A673 (cell line): Measurements from ENCODE around the gene ZC3H6. TPM values are rescaled to one million over a fixed set of nuclear protein-coding genes. Genes with fewer than 3 reads are reported as not detected.

Experiments used
- BruUV-seq: library from RNA; stranded (reverse); fragments of 400-500 nt; replicated peaks from 2 replicates; lab custom pipeline; 2021; lab: Mats Ljungman, UMichigan
- CTCF ChIA-PET: fragments of 300-600 bp; sonication (Branson Sonifier 250); formaldehyde crosslinking; loops from one replicate; lab custom pipeline; 2022; ENCODE audit warnings: antibody characterized with exemption; lab: Charles Lee
- POLR2A ChIA-PET: fragments of 300-600 bp; sonication (Branson Sonifier 250); formaldehyde crosslinking; loops from one replicate; lab custom pipeline; 2022; ENCODE audit warnings: antibody characterized with exemption; ENCODE audit not compliant: low non-redundant PET; lab: Charles Lee
- DNase-seq: peaks from one replicate; pipeline ENCODE4 v3.0.0-alpha.2; 2015; ENCODE audit warnings: low spot score
- H3K27ac ChIP-seq: fragments of 200-600 bp; sonication (generic); 2 replicates; pipeline ENCODE4 v1.5.1; 2016; ENCODE audit warnings: mixed run types, low read depth, mild to moderate bottlenecking, mixed read lengths, antibody characterized with exemption, low read length; ENCODE audit not compliant: poor library complexity, severe bottlenecking
- H3K27me3 ChIP-seq: fragments of 200-600 bp; sonication (generic); replicated peaks from 2 replicates; pipeline ENCODE4 v1.6.1; 2017; ENCODE audit warnings: mixed run types, low read depth, mild to moderate bottlenecking, mixed read lengths, antibody characterized with exemption, low read length; ENCODE audit not compliant: insufficient read depth, poor library complexity
- H3K36me3 ChIP-seq: fragments of 200-600 bp; sonication (generic); 2 replicates; pipeline ENCODE4 v1.6.1; 2016; ENCODE audit warnings: mixed run types, mild to moderate bottlenecking, mixed read lengths, antibody characterized with exemption, low read length; ENCODE audit not compliant: insufficient read depth, poor library complexity, severe bottlenecking
- H3K4me1 ChIP-seq: fragments of 200-600 bp; sonication (generic); 2 replicates; pipeline ENCODE4 v1.6.1; 2017; ENCODE audit warnings: mixed run types, mild to moderate bottlenecking, mixed read lengths, antibody characterized with exemption, low read length; ENCODE audit not compliant: insufficient read depth, poor library complexity, severe bottlenecking
- H3K4me3 ChIP-seq: fragments of 200-600 bp; sonication (generic); 2 replicates; pipeline ENCODE4 v1.5.1; 2016; ENCODE audit warnings: low read depth, mixed run types, mild to moderate bottlenecking, mixed read lengths, low read length; ENCODE audit not compliant: poor library complexity, severe bottlenecking
- H3K9me3 ChIP-seq: fragments of 200-600 bp; sonication (generic); 2 replicates; pipeline ENCODE4 v1.6.1; 2016; ENCODE audit warnings: mixed run types, low read depth, mild to moderate bottlenecking, mixed read lengths, antibody characterized with exemption, low read length; ENCODE audit not compliant: poor library complexity, severe bottlenecking
- CTCF ChIP-seq: fragments of 300-800, 200-600 bp; sonication (generic); conservative IDR thresholded peaks from 2 replicates; pipeline ENCODE4 v1.5.1; 2017; ENCODE audit warnings: low read depth, mild to moderate bottlenecking, antibody characterized with exemption, low read length, moderate library complexity, mixed read lengths
- EZH2 ChIP-seq: fragments of 200-600 bp; sonication (generic); IDR thresholded peaks from 2 replicates; pipeline ENCODE4 v1.6.1; 2017; ENCODE audit warnings: borderline replicate concordance, low read depth, mild to moderate bottlenecking, mixed read lengths, antibody characterized with exemption, low read length; ENCODE audit not compliant: poor library complexity, severe bottlenecking
- intact Hi-C: fragments of 100-400 bp; cut with micrococcal nuclease; formaldehyde crosslinking; loops from one replicate; pipeline ENCODE4 v1.10.0; 2022; ENCODE audit not compliant: unreplicated experiment
- total RNA-seq: library from RNA; stranded (reverse); gene quantifications from 2 replicates; pipeline ENCODE4 v1.2.3, GENCODE V29; 2021

Gene ZC3H6
- total RNA-seq, 1 experiment from 2014 or later: 7.6 TPM

- H3K27ac ChIP-seq: no peak overlapping the region
- POLR2A ChIA-PET: no interaction called here
- CTCF ChIA-PET: no interaction called here
Measured at GRCh38 chr2:112290648-112291047, 15.3 kb downstream of the ZC3H6 start.

GRCh38 chr2:112293636-112294401 is 18.4 kb downstream of the ZC3H6 start:
- TF ChIP-seq CTCF (no peak), EZH2 (no peak)
- H3K36me3 ChIP-seq: no peaks in the 10 kb centered on the region
- ChIA-PET CTCF (no interaction called here), POLR2A (no interaction called here)
- H3K27me3 ChIP-seq: no peaks in the 10 kb centered on the region
- no peak overlapping the region for H3K4me3 ChIP-seq
- no peak overlapping the region for H3K27ac ChIP-seq
- no peaks in the 10 kb centered on the region for H3K9me3 ChIP-seq
- no peak for DNase-seq
- intact Hi-C loops: no loop called here
- H3K4me1 ChIP-seq: no peaks in the 10 kb centered on the region
- no TSS peak for BruUV-seq

More at GRCh38 chr2:112290648-112291047, 15.3 kb downstream of the ZC3H6 start:
- Histone ChIP-seq H3K4me1 (no peaks in the 10 kb centered on the region), H3K4me3 (no peak overlapping the region), H3K36me3 (no peaks in the 10 kb centered on the region), H3K27me3 (no peaks in the 10 kb centered on the region), H3K9me3 (no peaks in the 10 kb centered on the region)
- intact Hi-C loops: no loop called here
- TF ChIP-seq EZH2 (no peak), CTCF (no peak)
- no peak for DNase-seq
- no TSS peak for BruUV-seq

DNA sequence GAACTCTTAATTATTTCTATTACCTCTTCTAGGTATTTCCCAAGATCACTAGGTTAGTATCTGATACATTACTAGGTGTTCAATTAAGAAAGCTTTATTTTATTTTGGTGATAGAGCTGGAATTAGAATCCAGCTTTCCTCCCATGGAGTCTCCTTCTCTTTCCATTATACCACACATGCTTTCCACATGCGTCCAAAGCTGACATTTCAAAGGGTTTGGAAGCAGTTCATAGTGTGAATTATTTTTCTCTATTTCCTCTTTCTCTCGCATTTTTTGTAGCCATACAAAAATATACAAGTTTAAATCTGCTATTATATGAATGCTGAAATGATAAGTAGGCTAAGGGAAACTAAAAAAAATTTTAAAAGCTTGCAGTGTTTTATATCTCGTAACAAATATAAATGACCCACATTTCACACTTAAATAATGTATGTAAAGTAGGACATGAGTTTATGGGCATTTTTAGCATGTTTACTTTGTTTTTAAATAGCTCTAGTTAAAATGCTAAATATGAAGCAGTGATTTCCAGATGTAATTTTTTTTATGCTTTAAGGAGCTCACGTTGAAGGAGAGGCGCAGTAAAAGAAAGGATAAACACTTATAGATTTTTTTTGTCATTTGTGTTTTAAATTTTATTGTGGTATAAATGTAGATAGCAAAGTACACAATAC is 20.1 kb downstream of the ZC3H6 start:
- no TSS peak for BruUV-seq
- Histone ChIP-seq H3K36me3 (no peaks in the 10 kb centered on the region), H3K9me3 (no peaks in the 10 kb centered on the region), H3K27ac (no peak overlapping the region), H3K4me1 (no peaks in the 10 kb centered on the region), H3K4me3 (no peak overlapping the region), H3K27me3 (no peaks in the 10 kb centered on the region)
- no peak for DNase-seq
- POLR2A ChIA-PET: no interaction called here
- TF ChIP-seq EZH2: no peak
- no peak for TF ChIP-seq CTCF
- intact Hi-C loops: no loop called here
- CTCF ChIA-PET: no interaction called here
